Muscle layer of duodenum (tissue), 2 donors: ENCODE measurements around the gene CSK.

Source experiments
- H3K27ac ChIP-seq: one replicate; pipeline ENCODE4 v1.7.0; 2013; ENCODE audit warnings: mild to moderate bottlenecking, low read length
- H3K27me3 ChIP-seq: one replicate; pipeline ENCODE4 v1.7.0; 2013; ENCODE audit warnings: low read depth, mild to moderate bottlenecking, control low read depth, low read length
- H3K36me3 ChIP-seq, 2 donors: one replicate each; pipeline ENCODE4 v1.7.0; 2013; ENCODE audit warnings: low read length in 2 of 2, control low read depth in 1 of 2, mild to moderate bottlenecking in 1 of 2; ENCODE audit not compliant: insufficient read depth in 2 of 2, control insufficient read depth in 1 of 2
- H3K4me1 ChIP-seq, 2 donors: one replicate each; pipeline ENCODE4 v1.7.0; 2013; ENCODE audit warnings: low read length in 2 of 2, mild to moderate bottlenecking in 2 of 2, control low read depth in 1 of 2, moderate library complexity in 1 of 2; ENCODE audit not compliant: insufficient read depth in 2 of 2, control insufficient read depth in 1 of 2
- H3K4me3 ChIP-seq, 2 donors: one replicate each; pipeline ENCODE4 v1.7.0; 2013; ENCODE audit warnings: low read length in 2 of 2, low read depth in 1 of 2, mild to moderate bottlenecking in 1 of 2
- H3K9me3 ChIP-seq, 2 donors: one replicate each; pipeline ENCODE4 v1.7.0; 2013; ENCODE audit warnings: low read length in 2 of 2, control low read depth in 1 of 2, mild to moderate bottlenecking in 1 of 2; ENCODE audit not compliant: control insufficient read depth in 1 of 2
- donor health status: healthy.

CSK gene

DNA sequence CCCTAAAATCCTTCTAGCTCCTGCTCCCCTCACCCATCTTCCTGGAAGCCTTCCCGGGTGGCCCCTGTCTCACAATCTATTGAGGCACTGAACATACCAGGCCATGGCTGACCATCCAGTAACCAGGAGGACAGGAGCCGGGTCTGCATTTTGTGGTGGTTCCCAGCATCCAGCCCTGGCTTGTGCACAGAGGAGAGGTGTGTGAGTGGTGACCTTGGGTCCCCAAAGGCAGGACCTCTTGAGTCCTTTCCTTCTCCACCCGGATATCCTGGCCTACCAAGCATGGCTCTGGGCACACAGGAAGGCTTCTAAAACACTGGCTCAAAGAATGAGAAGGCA, 7.8 kb downstream of the CSK start:
- peak overlapping the region; percentile 83 for H3K27ac ChIP-seq
- no peaks in the 10 kb centered on the region for H3K27me3 ChIP-seq
- H3K4me3 ChIP-seq, result peak overlapping the region; percentile 32 to 37
- H3K4me1 ChIP-seq, result peaks cover 59 to 84% of the 10 kb centered on the region in 2 donors
- H3K36me3 ChIP-seq, result no peaks in the 10 kb centered on the region
- no peaks in the 10 kb centered on the region for H3K9me3 ChIP-seq

DNA sequence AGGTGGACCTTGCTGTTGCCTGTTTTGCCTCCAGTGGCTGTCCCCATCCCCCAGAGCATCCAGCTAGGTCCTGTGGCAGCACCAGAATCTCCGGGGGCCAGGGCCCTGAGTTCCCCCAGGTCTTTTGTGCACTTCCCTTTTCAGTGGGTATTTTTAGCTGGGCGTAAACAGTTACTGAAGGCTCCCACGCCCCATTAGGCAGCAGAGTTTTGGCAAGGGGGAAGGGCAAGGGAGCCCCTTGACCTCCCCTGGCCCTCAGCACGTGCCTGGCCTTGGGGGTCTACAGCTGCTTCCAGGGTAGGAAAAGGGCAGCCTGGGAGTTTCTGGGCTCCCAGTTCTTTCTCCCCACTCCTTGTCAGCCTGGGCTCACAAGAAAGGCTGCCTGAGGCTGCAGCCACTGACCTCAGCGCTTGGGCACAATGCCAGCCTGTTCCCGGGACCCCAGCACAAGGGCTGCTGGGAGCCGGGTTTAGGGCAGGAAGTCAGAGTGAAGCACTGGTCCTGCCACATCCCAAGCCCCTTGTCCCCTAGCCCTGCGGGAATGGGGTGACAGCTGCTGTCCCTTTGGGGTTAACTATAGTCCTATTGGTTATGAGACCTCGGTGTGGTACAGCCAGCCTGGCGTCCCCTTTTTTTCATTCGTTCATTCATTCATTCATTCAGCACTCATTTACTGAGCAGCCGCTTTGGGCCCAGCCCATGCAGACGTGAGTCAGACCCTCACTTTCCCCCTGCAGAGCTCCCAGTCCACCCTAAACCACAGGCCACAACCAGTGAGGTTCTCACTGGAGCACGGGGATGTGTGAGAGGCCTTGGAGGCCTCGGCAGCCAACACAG, 8.4 kb downstream of the CSK start:
- peaks cover 53 to 79% of the 10 kb centered on the region in 2 donors for H3K4me1 ChIP-seq
- H3K9me3 ChIP-seq, result no peaks in the 10 kb centered on the region
- peak overlapping the region; percentile 83 for H3K27ac ChIP-seq
- peak overlapping the region; percentile 32 to 37 for H3K4me3 ChIP-seq
- H3K27me3 ChIP-seq, result no peaks in the 10 kb centered on the region
- no peaks in the 10 kb centered on the region for H3K36me3 ChIP-seq

DNA sequence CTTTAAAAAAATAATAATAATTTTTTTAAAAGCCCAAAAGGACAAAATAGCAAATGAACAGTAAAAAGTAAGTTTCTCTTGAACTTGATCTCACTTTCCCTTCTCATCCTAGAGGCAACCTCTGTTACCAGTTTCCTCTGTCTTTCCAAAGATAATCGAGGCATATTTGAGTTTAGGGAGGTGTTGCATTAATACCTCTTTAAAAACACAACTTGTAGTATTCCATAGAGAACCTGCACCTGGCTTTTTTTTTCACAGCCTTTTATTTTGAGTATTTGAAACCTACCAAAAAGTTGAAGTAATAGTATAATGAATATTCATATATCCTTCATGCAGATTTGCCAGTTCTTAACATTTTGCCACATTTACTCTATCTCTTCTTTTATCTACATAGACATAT, 9.1 kb downstream of the CSK start:
- Histone ChIP-seq H3K4me3 (no peak overlapping the region), H3K36me3 (no peaks in the 10 kb centered on the region), H3K9me3 (no peaks in the 10 kb centered on the region), H3K27ac (no peak overlapping the region), H3K4me1 (peaks cover 48 to 73% of the 10 kb centered on the region in 2 donors), H3K27me3 (no peaks in the 10 kb centered on the region)

DNA sequence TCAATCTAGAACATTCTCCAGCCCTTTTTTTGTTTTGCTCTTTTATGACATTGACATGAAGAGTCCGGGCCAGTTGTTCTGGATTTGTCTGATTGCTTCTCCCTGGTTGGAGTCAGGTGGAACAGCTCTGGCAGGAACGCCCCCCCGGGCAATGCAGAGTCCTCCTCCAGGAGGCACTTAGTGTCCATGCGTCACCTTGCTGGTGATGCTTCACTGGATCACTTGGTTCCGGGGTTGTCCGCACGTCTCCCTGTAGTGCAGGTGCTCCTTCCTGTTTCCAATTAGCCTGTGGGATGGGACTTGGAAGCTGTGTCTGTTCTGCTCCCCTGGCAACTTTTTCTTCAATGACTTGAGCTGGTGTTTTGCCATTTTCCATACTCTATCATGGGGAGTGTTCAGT, 9.8 kb downstream of the CSK start:
- Histone ChIP-seq H3K4me3 (no peak overlapping the region), H3K27ac (no peak overlapping the region), H3K4me1 (peaks cover 44 to 66% of the 10 kb centered on the region in 2 donors), H3K36me3 (no peaks in the 10 kb centered on the region), H3K27me3 (no peaks in the 10 kb centered on the region), H3K9me3 (no peaks in the 10 kb centered on the region)

GRCh38 chr15:74792227-74793016, 10.5 kb downstream of the CSK start:
- peaks cover 42 to 59% of the 10 kb centered on the region in 2 donors for H3K4me1 ChIP-seq
- no peaks in the 10 kb centered on the region for H3K36me3 ChIP-seq

DNA sequence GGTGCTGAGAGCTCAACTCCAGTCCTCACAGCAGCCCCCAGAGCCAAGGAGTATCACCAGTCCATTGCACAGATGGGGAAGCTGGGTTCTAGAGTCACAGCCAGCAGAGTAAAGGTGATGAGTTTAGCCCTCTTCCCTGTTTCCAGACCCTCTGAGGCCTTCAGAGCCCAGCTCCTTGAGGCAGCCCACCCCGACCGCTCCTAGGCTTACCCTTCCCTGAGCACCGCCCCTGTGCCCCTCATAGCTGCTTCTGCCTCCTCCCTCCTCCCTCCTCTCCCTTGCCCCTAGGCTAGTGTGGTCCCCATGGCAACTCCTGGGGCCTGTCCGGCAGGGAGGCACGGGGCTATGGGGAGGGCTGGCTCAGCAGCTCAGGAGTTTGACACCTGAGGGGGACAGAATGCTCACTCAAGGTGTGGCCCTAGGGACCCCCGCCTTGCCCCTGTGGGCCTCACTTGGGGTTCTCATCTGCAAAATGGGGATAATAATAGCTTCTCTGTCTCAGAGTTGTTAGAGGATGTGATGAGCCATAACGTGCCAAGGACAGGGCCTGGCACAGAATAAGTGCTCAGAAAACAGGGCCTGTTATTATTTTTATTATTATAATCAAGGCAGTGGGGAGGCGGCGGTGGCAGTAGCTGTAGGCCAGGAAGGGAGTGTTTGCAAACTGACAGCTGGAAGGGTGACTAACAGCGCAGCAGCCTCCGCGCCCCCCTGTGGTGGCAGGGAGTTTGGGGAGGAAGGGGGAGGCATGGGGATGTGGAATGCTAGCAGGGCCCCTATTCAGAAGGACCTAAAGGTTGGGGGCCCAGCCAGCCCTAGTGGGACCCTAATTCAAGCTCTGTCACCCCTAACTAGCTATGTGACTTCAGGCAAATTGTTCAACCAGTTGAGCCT, 11.5 kb downstream of the CSK start:
- H3K27ac ChIP-seq, result no peak overlapping the region
- no peaks in the 10 kb centered on the region for H3K9me3 ChIP-seq

More at GRCh38 chr15:74792227-74793016, 10.5 kb downstream of the CSK start:
- Histone ChIP-seq H3K27ac (no peak overlapping the region), H3K4me3 (no peak overlapping the region), H3K9me3 (no peaks in the 10 kb centered on the region), H3K27me3 (no peaks in the 10 kb centered on the region)

GRCh38 chr15:74794248-74794969, 12.5 kb downstream of the CSK start:
- H3K4me3 ChIP-seq, result no peak overlapping the region
- H3K36me3 ChIP-seq, result peaks cover 3 to 11% of the 10 kb centered on the region in 2 donors
- peaks cover 26 to 40% of the 10 kb centered on the region in 2 donors for H3K4me1 ChIP-seq
- no peaks in the 10 kb centered on the region for H3K9me3 ChIP-seq
- no peak overlapping the region for H3K27ac ChIP-seq
- no peaks in the 10 kb centered on the region for H3K27me3 ChIP-seq

More for the DNA sequence above, 11.5 kb downstream of the CSK start:
- Histone ChIP-seq H3K36me3 (peaks cover 0 to 3% of the 10 kb centered on the region in 2 donors), H3K27me3 (no peaks in the 10 kb centered on the region), H3K4me1 (peaks cover 35 to 51% of the 10 kb centered on the region in 2 donors), H3K4me3 (no peak overlapping the region)

GRCh38 chr15:74794970-74795349, 13.1 kb downstream of the CSK start:
- Histone ChIP-seq H3K4me1 (peaks cover 24 to 39% of the 10 kb centered on the region in 2 donors), H3K27ac (no peak overlapping the region), H3K9me3 (no peaks in the 10 kb centered on the region), H3K36me3 (peaks cover 7 to 16% of the 10 kb centered on the region in 2 donors), H3K4me3 (no peak overlapping the region), H3K27me3 (no peaks in the 10 kb centered on the region)

- peaks cover 11 to 18% of the 10 kb centered on the region in 2 donors for H3K36me3 ChIP-seq
- no peaks in the 10 kb centered on the region for H3K9me3 ChIP-seq
- no peak overlapping the region for H3K4me3 ChIP-seq
- H3K27me3 ChIP-seq, result no peaks in the 10 kb centered on the region
- no peak overlapping the region for H3K27ac ChIP-seq
- H3K4me1 ChIP-seq, result peaks cover 13 to 35% of the 10 kb centered on the region in 2 donors
Measured at GRCh38 chr15:74795966-74796625, 14.2 kb downstream of the CSK start.
